NK-92 (cell line): ENCODE measurements around the gene ANXA4.
"Not testable (repeated sequence)": the region's sequence is repeated elsewhere in the genome, so short reads cannot be mapped to it uniquely, and the experiment has no call there.

Experiments
- DNase-seq: peaks from one replicate; lab custom pipeline; 2025; ENCODE audit not compliant: unreplicated experiment; lab: John Stamatoyannopoulos, UW

The ANXA4 gene

GRCh38 chr2:69753659-69754363, 11.9 kb downstream of the ANXA4 start:
- no peak for DNase-seq

- no peak for DNase-seq
These were observed 12.7 kb downstream of the ANXA4 start for GRCh38 chr2:69754633-69755032.

DNA sequence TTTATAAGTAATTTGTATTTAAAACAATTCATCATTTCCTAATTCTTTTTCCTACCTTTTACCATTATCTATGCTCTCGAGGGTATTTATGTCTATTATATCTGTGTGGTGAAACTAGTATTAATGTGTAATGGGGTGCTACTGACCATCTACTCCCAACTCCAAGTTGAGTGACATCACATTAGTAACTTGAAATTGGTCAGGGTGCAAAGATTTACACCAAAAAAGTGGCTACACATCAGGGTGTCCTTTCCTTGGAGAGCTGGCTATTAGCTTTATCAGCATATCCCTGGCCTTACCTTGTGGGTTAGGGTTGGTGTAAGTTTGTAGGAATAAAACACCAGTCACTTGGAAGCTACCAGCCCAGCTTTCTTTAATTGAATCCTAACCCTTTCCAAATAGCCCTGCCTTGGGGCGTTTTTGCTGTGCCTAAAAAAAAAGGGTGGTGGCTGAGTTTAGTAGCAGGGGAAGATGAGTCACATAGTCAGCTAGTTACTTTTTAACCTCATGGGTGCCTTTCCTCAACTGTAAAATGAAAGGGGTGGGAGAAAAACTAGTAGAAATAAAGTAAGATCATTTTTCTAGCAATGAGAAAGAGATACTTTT, 14.0 kb downstream of the ANXA4 start:
- DNase-seq, result no peak

GRCh38 chr2:69762025-69762424, 20.1 kb downstream of the ANXA4 start:
- no peak for DNase-seq

DNA sequence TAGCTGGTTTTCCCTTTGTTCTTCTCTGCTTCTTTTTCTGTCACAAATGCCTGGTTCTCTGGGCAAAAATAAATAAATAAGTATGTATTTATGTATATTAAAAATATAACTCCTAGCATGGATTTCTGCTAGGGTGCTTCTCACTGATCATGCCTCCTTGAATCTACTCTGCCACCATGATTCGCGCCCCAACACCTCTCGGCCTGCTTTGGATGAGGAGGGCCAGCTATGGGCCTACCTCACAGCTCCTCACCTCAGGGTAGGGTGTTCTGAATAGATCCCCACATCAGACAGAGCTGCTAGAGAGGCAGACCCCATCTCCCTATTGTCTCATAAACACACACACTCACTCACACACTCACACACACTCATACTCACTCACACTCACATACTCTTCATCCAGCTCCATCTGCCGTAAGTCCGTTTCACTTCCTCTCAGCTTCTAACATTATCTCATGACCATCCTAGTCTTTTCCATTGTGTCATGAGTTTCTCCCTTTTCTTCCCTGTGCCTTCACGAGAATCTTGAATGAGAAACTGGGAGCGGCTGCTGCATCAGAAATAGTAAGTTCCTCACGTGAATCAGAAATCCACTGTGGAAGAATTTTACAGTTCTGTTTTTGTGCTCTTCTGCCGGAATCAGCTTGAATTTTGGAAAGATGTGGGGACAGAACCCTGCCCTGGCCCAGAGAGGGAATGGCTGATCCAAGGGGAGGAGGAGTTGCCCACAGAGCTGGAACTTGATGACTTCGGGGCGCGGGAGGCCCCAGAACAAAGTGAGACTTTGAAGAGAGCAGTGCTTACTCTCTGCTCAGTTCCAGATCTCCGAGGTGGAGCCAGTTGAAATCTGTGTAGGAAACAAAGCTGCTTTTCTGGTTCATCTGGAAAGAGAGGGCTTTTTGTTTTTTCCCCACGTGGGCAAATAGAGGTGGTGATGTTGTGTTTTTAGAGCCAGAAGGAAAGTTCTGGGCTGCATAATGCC, 20.9 kb downstream of the ANXA4 start:
- no peak for DNase-seq

DNA sequence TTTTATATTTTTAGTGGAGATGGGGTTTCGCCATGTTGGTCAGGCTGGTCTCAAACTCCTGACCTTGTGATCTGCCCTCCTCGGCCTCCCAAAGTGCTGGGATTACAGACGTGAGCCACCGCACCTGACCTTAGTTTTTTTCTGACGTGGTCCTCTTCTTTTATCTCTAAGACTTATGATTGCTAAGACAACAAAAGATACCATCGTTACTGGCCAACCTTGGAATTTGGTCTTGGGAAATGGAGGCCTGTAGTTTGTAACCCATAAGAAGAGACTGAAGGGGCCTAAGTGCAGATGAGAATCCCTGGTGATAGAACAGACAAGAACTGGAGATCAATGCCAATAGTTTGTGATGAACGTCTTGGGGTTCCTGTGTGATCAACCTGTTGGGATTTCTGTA, 21.9 kb downstream of the ANXA4 start:
- not testable (repeated sequence) for DNase-seq

- DNase-seq, result no peak
These were observed 22.6 kb downstream of the ANXA4 start for GRCh38 chr2:69764286-69765095.

DNA sequence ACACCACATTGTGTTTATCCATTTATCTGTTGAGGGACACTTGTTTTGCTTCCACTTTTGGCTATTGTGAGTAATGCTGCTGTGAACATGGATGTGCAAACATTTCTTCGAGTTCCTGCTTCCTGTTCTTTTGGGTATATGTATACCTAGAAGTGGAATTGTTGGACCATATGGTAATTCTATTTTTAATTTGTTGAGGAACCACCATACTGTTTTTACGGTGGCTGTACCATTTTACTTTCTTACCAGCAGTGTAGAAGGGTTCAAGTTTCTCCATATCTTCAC, 23.1 kb downstream of the ANXA4 start:
- no peak for DNase-seq

DNA sequence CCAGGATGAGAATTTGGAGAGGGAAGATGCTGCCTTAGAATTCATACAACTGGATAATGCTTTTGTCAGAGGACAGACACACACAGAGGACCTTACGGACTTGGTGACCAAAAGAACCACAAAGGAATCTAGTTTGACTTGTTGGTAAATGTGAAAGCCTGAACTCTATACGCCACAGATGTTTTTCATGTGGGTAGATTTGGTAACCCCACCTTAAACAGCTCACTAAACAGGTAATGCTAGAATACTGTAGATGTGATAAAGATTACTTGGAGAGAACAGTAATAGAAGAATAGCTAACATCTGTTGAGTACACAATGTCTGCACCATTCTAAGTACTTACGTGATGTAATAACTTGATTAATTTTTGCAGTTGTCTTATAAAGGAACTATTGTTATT, 24.1 kb downstream of the ANXA4 start:
- DNase-seq, result no peak

DNA sequence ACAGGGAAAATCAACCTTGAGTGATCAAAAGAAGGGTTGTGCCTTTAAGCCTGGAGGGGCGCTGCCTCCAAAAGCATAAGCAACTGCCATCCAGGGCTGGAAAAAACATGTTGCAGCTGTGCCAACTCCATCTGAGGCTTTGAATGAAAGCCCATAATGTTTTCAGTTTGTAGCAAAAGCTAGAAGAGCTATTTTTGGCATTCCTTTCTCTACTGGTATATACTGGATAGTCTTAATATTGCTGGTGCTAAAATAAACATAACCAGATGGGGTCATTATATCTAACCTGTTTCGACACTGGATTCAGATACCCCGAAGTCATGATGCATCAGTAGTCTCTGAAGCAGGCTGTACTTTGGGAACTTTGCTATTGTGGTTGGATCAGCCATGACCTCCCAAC, 25.1 kb downstream of the ANXA4 start:
- DNase-seq, result no peak

DNA sequence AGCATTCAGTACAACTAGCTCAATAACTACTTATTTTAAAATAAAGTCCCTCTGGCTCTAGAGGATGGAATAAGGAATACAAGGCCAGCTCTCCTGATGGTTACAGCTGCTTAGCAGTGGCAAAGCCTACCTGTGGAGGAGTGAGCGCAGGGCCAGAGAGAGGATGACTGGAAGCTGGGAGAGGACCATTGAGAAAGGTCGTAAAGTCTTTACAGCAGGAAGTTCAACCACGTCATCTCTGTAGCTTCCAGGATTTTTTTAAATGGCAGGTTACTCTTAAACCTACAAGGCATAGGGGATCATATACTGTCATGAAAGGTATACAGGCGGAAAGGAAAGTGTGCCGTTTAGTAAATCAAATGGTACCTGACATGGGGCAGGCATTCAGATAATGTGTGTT, 26.3 kb downstream of the ANXA4 start:
- no peak for DNase-seq

- no peak for DNase-seq
These were observed 26.9 kb downstream of the ANXA4 start for GRCh38 chr2:69768789-69769188.

- DNase-seq, result no peak
These were observed 27.3 kb downstream of the ANXA4 start for GRCh38 chr2:69769272-69769671.

- DNase-seq, result no peak
These were observed 28.3 kb downstream of the ANXA4 start for GRCh38 chr2:69770193-69770702.

DNA sequence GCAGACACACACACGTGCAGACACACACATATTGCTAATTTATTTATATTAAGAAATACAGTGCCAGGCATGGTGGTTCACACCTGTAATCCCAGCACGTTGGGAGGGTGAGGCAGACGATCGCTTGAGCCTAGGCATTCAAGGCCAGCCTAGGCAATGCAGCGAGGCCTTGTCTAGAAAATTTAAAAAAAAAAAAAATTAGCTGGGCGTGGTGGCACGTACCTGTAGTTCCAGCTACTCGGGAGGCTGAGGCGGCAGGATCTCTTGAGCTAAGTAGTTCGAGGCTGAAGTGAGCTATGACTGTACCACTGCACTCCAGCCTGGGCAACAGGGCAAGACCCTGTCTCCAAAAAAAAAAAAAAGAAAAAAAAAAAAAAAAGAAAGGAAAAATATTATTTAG, 28.8 kb downstream of the ANXA4 start:
- no peak for DNase-seq

- DNase-seq, result no peak
These were observed 29.5 kb downstream of the ANXA4 start for GRCh38 chr2:69771461-69771860.

DNA sequence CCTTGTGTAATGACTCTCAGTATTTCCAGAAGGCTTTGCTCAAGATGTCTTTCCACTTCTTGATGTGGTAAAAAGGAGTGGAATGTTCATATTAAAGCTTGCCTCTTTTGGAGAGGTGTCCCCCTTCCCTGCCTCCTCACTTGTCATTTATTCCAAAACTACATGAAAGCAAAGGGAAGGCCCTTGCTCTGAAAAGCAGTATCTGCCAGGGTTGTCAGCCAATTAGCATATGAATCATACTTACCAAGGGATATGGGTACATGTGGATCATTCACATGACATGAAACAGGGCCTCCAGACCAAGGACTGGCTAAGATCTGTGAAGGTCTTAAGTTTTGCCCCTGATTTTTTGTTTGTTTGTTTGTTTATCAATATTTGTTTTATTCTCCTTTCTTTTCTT, 31.3 kb downstream of the ANXA4 start:
- no peak for DNase-seq

- not testable (repeated sequence) for DNase-seq
These were observed 32.5 kb downstream of the ANXA4 start for GRCh38 chr2:69774258-69774983.

DNA sequence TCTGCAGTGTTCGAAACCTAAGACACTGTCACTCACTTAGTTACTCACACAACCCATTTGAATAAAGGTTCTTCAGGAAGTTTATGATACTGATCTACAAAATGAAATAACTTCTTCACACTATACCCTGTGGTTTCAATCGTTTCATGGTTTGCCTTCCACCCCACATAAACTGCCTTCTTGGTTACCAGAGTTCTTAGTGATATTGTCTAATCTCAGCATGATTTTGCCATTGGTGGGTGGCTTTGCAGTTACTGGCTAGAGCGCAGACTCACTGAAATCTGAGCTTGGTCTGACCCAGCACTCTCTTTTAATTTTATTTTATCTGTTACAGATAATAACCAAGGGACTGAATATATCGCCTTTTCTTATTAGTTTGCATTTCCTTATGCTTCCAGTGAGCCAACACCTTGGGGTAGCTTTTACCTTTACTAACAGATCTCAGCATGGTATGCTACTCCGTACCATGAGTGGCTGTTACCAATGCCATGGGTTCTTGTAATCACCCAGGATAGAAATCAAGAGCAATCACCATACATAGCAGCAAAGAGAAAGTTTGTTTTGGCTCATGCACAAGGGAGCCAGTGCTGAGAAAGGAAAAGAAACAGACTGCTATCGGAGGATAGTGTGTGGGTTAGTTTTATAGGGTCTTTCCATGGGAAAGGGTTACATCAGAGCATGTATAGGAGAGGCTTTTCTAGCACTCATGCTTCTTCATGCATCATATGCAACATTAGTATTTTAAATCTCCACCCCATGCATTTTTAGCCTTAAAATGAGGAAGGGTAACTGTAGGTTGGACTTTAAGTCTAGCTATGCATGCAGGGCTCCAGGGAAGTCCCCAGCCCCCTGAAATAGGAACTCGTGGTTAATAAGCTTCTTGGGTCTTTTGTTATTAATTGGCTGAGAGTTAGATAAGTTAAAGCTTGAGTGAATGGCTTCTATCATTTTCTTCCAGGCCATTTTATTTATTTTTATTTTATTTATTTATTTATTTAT, 33.3 kb downstream of the ANXA4 start:
- DNase-seq, result no peak
